ENCODE measurements around the gene SNX25.

The SNX25 gene

DNA sequence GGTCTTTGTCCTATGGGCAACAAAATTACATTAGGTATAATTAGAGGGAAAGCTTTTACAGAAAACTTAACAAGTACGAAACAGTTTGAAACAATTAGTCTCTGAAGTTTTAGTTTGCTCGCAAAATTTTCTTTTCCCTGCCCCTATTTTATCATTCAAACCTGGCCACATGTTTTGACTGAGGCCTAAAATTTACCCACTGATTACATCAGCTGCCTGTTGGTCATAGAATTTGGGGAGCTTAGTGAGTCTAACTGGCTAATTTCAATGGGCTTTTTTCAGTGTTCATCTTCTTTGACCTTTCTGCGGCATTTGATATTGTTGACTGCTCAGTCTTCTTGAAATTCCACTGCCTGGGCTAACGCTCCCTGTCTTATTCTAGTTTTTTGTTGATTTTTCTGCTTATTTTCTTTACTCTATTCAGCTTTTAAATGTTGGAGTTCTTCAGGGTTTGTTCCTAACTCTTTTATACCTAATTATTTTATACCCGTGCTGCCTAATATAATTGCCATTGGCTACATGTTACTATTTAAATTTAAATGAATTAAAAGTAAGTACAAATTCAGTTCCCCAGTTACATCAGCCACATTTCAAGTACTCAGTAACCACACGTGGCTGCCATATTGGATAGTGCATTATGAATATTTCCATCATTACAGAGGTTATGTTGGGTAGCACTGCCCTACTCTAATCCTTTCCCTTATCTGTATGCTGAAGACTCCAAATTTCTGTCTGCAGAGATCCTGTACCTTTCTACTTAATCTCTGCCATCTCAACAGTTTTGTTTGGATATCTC is 87.5 kb downstream of the SNX25 start:
- DNase-seq (ENCODE audit: low read depth) = no peak
- TF ChIP-seq, protein P1, sequence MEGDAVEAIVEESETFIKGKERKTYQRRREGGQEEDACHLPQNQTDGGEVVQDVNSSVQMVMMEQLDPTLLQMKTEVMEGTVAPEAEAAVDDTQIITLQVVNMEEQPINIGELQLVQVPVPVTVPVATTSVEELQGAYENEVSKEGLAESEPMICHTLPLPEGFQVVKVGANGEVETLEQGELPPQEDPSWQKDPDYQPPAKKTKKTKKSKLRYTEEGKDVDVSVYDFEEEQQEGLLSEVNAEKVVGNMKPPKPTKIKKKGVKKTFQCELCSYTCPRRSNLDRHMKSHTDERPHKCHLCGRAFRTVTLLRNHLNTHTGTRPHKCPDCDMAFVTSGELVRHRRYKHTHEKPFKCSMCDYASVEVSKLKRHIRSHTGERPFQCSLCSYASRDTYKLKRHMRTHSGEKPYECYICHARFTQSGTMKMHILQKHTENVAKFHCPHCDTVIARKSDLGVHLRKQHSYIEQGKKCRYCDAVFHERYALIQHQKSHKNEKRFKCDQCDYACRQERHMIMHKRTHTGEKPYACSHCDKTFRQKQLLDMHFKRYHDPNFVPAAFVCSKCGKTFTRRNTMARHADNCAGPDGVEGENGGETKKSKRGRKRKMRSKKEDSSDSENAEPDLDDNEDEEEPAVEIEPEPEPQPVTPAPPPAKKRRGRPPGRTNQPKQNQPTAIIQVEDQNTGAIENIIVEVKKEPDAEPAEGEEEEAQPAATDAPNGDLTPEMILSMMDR (IDR thresholded peaks at IDR 0.05; ENCODE audit: insufficient read depth, low read depth, low read length, missing control alignments) = no peak
- H3K4me3 ChIP-seq (ENCODE audit: low read length) = no peak overlapping the region

DNA sequence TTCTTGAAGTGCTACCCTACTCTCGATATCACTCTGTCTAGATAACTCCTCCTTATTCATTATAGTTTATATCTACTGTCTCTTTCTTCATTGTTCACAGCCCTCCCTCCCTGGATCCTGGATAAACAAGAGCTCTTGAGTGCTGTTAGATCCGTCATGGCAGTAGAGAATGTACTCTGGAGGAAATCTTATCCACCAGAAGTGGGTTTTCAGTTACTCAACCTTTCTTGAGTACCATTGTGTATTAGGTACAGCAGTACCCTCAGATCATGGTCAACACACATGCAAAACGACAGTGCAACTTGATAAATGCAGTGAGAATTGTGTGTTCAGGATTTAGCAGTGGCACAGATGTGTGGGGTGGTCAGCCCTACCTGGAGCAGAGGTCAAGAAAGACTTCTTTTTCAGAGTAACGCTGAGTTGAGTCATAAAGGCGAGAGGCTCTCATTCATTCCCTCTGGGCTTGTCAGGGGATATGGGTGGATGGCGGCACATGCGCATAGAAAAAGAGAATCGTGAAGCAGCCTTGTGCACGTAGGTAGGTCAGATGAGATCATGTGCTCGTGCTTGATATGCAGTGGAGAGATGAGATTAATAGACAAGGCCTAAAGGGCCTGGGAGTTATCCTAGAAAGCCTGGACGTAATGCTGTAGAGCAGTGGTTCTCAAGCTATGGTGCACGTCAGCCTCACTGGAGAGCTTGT is 89.5 kb downstream of the SNX25 start:
- no peak overlapping the region for H3K4me3 ChIP-seq (ENCODE audit: low read length)
- DNase-seq (ENCODE audit: low read depth) = no peak
- TF ChIP-seq, protein P1 (IDR thresholded peaks at IDR 0.05; ENCODE audit: insufficient read depth, low read depth, low read length, missing control alignments) = no peak

DNA sequence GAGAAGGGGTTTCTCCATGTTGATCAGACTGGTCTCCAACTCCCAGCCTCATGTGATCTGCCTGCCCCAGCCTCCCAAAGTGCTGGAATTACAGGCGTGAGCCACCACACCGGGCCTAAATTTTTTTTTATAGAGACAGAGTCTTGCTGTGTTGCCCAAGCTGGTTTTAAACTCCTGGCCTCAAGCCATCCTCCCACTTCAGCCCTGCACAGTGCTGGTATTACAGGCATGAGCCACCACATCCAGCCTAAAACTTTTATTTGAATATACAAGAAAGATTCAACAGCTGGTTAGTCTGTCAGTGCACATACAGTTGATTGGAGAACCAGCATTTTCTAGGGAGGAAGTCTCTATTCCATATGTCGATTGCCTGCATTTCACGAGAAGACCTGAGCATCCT is 95.1 kb downstream of the SNX25 start:
- TF ChIP-seq, protein P1 (IDR thresholded peaks at IDR 0.05; ENCODE audit: insufficient read depth, low read depth, low read length, missing control alignments) = no peak
- no peak overlapping the region for H3K4me3 ChIP-seq (ENCODE audit: low read length)
- no peak for DNase-seq (ENCODE audit: low read depth)

DNA sequence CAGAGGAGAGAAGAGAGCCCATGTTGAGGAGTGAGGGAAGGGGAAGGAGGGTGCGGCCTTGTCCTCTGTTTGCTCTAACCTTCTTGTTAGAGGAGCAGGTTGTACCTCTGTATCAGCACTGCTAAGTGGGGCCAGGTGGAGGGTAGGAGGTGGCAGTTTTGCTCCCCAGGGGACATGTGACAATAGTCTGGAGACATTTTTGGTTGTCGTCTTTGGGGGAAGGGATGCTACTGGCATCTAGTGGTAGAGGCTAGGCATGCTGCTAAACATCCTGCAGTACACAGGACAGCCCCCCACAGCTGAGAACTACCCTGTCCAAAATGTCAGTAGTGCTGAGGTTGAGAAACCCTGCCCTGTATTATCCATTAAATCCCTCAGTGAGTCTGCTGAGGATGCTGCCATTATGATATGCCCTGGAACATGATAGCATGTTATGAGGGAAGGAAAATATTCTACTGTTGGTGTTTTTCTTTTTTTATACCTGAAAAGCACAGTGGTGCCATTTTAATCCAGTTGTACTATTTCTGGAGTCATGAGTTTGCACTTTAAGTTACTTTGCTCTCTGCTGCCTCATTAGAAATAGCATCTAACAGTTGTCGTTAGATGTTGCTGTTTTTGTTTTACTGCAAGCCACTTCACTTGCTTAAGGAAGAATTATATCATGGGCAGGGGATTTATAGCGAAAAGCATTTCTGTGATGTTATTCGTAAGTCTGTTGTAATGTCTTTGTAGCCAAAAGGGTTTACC is 95.7 kb downstream of the SNX25 start:
- TF ChIP-seq, protein P1 (IDR thresholded peaks at IDR 0.05; ENCODE audit: insufficient read depth, low read depth, low read length, missing control alignments) = peak; percentile 30
- no peak overlapping the region for H3K4me3 ChIP-seq (ENCODE audit: low read length)
- DNase-seq (ENCODE audit: low read depth) = peak; percentile 13

DNA sequence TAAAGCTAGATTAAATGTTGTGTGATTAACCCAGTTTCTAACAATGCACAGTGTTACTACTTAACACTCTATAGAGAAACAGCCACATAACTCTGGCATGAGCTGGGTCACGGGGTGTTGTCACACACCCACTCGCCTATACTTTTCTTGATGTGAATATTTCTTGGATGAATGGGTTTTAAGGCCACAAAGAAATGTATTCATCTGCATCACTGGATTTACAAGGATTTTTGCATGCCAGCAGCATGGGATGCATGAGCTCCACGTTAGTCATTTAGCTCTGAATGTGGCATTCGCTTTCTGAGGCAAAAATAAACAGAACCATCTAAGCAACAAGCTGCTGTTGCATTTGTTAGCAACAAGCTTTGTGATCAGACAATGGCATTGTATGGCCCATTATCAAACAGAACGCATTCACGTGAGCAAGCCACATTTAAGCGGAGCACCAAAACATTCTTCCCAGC is 96.6 kb downstream of the SNX25 start:
- TF ChIP-seq, protein P1 (IDR thresholded peaks at IDR 0.05; ENCODE audit: insufficient read depth, low read depth, low read length, missing control alignments) = no peak
- H3K4me3 ChIP-seq (ENCODE audit: low read length) = no peak overlapping the region
- peak; percentile 95 for DNase-seq (ENCODE audit: low read depth)

DNA sequence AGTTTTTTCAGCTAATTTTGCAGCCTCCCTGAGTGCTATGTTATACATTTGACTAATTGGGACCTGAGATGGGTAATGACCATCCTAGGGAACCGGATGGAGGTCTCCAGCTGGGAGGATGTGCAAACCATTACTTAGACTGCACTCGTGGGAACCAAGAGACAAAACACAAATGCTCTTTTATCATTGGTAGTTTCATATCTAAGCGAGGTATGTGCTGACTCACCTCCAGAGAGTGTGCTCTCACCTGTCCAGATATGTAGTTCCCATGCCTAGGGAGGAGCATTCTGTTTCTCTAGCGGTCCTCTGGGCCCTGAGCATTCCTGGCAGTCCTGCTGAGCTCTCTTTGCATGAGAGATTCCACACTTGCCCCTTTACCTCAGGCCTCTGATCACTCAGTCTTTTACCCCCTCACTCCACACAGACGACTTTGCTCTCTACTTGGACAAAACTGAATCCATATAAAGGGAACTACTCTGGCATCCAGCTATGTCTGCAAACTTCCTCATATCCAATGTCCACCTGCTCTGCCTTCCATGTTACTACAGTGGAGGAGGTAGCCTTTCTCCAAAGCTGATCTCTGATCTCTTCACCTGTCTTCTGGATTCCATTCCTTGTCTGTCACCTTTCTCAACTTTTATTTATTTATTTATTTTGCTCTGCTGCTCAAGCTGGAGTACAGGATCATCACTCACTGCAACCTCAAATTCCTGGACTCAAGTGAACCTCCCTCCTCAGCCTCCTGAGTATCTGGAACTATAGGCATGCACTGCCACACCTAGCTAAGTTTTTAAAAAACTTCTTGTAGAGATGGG is 97.9 kb downstream of the SNX25 start:
- TF ChIP-seq, protein P1 (IDR thresholded peaks at IDR 0.05; ENCODE audit: insufficient read depth, low read depth, low read length, missing control alignments) = no peak
- no peak overlapping the region for H3K4me3 ChIP-seq (ENCODE audit: low read length)
- peak; percentile 85 for DNase-seq (ENCODE audit: low read depth)

Measured in epithelial cell of esophagus (primary cell).